Measurements from ENCODE around the gene WWOX. TPM values are rescaled to one million over a fixed set of nuclear protein-coding genes. Genes with fewer than 3 reads are reported as not detected.

The WWOX gene
- total and polyA plus RNA-seq, 2 donors (not counting 1 experiment from before 2014, with no cell fraction given): 10.5 to 42.3 TPM

- no peaks in the 10 kb centered on the region for H4K20me1 ChIP-seq (ENCODE audit: control insufficient read depth, insufficient read depth, low read length, poor library complexity, severe bottlenecking)
- no peak overlapping the region for H2AFZ ChIP-seq (ENCODE audit: insufficient read depth, low read depth, low read length, poor library complexity, severe bottlenecking)
- no peak overlapping the region for H3K27ac Mint-ChIP-seq
- DNase-seq: no peak
- no peaks in the 10 kb centered on the region for H3K9me3 Mint-ChIP-seq (ENCODE audit: insufficient read depth)
- WGBS (ENCODE audit: insufficient coverage): 93% methylated on average over 7 of the region's 9 CpGs
- H3K27ac ChIP-seq (ENCODE audit: low read length in 2 of 2): no peak overlapping the region
- peaks cover 20% of the 10 kb centered on the region for H3K4me1 Mint-ChIP-seq
- H3K79me2 ChIP-seq (ENCODE audit: control insufficient read depth, insufficient read depth, low read length): no peaks in the 10 kb centered on the region
- no peak overlapping the region for H3K4me3 Mint-ChIP-seq
- intact Hi-C loops (cut with micrococcal nuclease): no loop called here
- no peak overlapping the region for H3K9ac ChIP-seq (ENCODE audit: low read length)
- no peak for TF ChIP-seq EZH2 (IDR thresholded peaks at IDR 0.05; ENCODE audit: borderline replicate concordance, insufficient read depth, low read depth, low read length, poor library complexity, severe bottlenecking)
- TF ChIP-seq CTCF (IDR thresholded peaks at IDR 0.05): no peak
- ATAC-seq (ENCODE audit: low read depth): no peak
- H3K4me3 ChIP-seq (ENCODE audit: control extremely low read depth in 1 of 5, extremely low read depth in 1 of 5, insufficient read depth in 1 of 5, low read depth in 2 of 5, low read length in 4 of 5): no peak overlapping the region
- H3K4me2 ChIP-seq (replicated peaks; ENCODE audit: low read depth, low read length, poor library complexity, severe bottlenecking): no peak overlapping the region
- CTCF ChIA-PET: no interaction called here
- POLR2A ChIA-PET: no interaction called here
- no peaks in the 10 kb centered on the region for H3K36me3 ChIP-seq (replicated peaks in 1 of 2; ENCODE audit: control extremely low read depth in 1 of 2, control insufficient read depth in 1 of 2, extremely low read depth in 1 of 2, insufficient read depth in 2 of 2, low read length in 1 of 2)
- H3K27me3 ChIP-seq (replicated peaks in 1 of 4; ENCODE audit: control extremely low read depth in 1 of 4, control insufficient read depth in 3 of 4, insufficient read depth in 4 of 4, low read length in 3 of 4): no peaks in the 10 kb centered on the region
- no peaks in the 10 kb centered on the region for H3K27me3 Mint-ChIP-seq
- peaks cover 10 to 14% of the 10 kb centered on the region in 2 donors for H3K4me1 ChIP-seq (ENCODE audit: control insufficient read depth in 2 of 2, insufficient read depth in 2 of 2, low read length in 2 of 2)
- H3K9me3 ChIP-seq (ENCODE audit: control extremely low read depth in 1 of 3, control insufficient read depth in 2 of 3, insufficient read depth in 1 of 3, low read length in 2 of 3): peaks cover 0 to 2% (median 0%) of the 10 kb centered on the region in 3 donors
Observed at GRCh38 chr16:78896280-78896679, 796.8 kb downstream of the WWOX start.

GRCh38 chr16:78897299-78897698, 797.8 kb downstream of the WWOX start:
- Histone ChIP-seq H3K27ac (ENCODE audit: low read length in 2 of 2) (no peak overlapping the region), H3K4me1 (ENCODE audit: control insufficient read depth in 2 of 2, insufficient read depth in 2 of 2, low read length in 2 of 2) (peaks cover 10 to 14% of the 10 kb centered on the region in 2 donors), H3K9me3 (ENCODE audit: control extremely low read depth in 1 of 3, control insufficient read depth in 2 of 3, insufficient read depth in 1 of 3, low read length in 2 of 3) (peaks cover 0 to 2% (median under 1%) of the 10 kb centered on the region in 3 donors), H3K4me2 (replicated peaks; ENCODE audit: low read depth, low read length, poor library complexity, severe bottlenecking) (no peak overlapping the region), H3K27me3 (replicated peaks in 1 of 4; ENCODE audit: control extremely low read depth in 1 of 4, control insufficient read depth in 3 of 4, insufficient read depth in 4 of 4, low read length in 3 of 4) (no peaks in the 10 kb centered on the region), H2AFZ (ENCODE audit: insufficient read depth, low read depth, low read length, poor library complexity, severe bottlenecking) (no peak overlapping the region), H3K36me3 (replicated peaks in 1 of 2; ENCODE audit: control extremely low read depth in 1 of 2, control insufficient read depth in 1 of 2, extremely low read depth in 1 of 2, insufficient read depth in 2 of 2, low read length in 1 of 2) (no peaks in the 10 kb centered on the region), H4K20me1 (ENCODE audit: control insufficient read depth, insufficient read depth, low read length, poor library complexity, severe bottlenecking) (no peaks in the 10 kb centered on the region), H3K4me3 (ENCODE audit: control extremely low read depth in 1 of 5, extremely low read depth in 1 of 5, insufficient read depth in 1 of 5, low read depth in 2 of 5, low read length in 4 of 5) (no peak overlapping the region), H3K79me2 (ENCODE audit: control insufficient read depth, insufficient read depth, low read length) (no peaks in the 10 kb centered on the region), H3K9ac (ENCODE audit: low read length) (no peak overlapping the region)
- POLR2A ChIA-PET: no interaction called here
- intact Hi-C loops (cut with micrococcal nuclease): no loop called here
- CTCF ChIA-PET: no interaction called here
- Mint-ChIP-seq H3K4me3 (no peak overlapping the region), H3K27me3 (no peaks in the 10 kb centered on the region), H3K27ac (no peak overlapping the region), H3K9me3 (ENCODE audit: insufficient read depth) (no peaks in the 10 kb centered on the region), H3K4me1 (peaks cover 16% of the 10 kb centered on the region)
- DNase-seq (no peak), ATAC-seq (ENCODE audit: low read depth) (no peak)
- 100% methylated on average over 1 of the region's 5 CpGs for WGBS (ENCODE audit: insufficient coverage)
- TF ChIP-seq CTCF (IDR thresholded peaks at IDR 0.05) (no peak), EZH2 (IDR thresholded peaks at IDR 0.05; ENCODE audit: borderline replicate concordance, insufficient read depth, low read depth, low read length, poor library complexity, severe bottlenecking) (no peak)
